ENCODE results near the gene KRT79.

KRT79 gene

DNA sequence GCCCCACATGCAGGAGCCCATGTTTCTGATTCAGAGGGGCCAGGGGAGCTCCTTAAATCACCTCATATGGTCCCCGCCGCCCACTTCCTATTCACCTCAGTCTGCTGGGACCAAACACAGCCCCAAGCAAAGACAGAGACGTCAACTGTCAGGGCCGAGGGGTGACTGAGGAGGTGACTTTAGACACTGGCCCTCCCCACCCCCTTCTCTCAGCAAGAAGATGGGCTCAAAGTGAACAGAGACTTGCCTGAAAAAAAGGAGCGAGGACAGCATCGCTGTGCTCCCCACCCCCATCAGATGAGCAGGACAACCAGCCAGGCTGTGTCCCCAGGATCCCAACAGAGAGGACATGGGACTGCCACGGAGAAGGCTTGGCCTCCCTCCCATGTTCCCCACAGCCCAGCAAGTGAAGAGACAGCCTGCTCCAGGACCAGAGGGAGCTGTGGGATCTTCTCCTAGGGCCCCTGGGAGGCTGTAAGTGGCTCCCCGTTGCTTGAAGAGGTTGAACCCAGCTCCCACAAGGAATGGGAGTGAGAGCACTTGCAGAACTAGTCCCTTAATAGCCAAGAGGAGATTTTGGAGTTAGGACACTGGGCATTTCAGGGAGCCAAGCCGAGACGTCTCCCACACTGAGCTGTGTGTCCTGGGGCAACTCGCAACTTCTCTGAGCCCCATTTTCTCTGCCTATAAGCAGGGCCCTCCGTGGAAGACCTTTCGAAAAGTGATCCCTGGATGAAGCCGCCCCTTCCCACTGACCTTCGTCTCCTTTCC is 1.3 kb upstream of the KRT79 start:
- no peak for DNase-seq (ENCODE audit: low spot score)

DNA sequence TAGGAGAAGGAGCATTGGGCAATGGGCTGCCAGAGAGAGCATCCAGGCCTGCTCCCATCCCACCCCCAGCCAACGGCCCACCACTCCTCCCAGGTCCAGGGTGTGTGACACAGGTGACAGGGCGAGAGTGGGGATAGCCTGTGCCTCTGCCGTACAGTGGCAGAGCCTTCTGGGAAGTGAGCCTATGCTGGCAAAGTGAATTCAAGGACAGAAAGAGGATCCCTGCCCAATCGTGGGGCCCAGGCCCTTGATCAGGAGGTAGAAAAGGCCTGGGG is 553 bp upstream of the KRT79 start:
- DNase-seq (ENCODE audit: low spot score), result no peak

DNA sequence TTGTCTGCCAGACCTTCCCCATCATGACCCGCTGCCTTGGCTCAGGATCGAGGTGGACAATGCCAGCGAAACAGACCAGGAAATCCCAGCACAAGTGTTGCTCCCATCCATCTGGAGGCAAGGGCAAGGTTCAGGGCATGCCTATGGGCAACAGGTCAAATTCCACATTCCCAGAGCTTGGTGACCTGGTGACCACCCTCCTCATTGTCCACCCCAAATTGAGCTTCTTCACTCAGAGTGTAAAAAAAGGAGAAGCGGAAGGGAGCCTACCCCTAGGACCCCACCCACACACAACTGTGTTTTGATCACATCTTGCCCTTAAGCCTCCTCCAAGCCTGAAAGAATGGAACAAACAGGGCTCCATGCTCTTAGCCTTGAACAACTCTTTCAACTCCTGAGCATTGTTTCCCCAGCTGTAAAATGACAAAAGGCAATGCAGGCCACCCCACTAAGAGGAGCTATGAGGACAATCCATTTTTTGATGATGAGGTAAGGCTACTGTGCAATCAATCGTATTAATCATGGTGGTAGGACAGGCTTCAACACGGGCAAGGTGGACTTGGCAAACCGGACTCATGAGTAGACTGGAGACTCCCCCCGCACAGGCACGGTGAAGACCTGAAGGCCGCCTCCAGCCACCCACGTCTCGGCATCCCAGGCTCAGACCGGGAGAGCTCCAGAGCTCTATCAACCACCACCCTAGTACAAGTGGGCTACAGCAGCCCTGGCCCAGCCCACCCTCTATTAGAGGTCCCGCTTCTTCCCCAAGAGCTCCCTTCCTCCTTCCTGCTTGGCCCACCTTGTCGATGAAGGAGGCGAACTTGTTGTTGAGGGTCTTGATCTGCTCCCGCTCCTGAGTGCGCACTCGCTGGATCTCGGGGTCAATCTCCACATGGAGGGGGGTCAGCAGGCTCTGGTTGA is 866 bp downstream of the KRT79 start:
- DNase-seq (ENCODE audit: low spot score), result no peak

DNA sequence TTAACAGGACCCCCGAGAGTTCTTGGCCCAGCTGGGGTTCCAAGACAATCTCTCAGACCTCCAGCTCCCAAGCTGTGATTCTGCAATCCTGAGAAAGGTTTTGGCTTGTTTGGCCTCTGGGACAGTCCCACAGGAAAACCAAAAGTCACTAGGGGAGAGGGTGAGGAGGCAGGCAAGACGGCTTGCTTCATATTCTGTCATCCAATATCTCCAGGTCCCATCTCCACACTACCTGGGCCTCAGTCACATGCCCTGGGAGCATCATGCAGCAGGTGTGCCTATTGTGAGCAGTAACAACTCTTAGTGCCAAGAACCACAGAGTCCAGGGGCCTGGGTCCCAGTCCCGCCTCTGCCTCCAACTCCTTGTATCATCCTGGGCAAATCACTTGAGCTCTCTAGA is 1.7 kb downstream of the KRT79 start:
- no peak for DNase-seq (ENCODE audit: low spot score)

DNA sequence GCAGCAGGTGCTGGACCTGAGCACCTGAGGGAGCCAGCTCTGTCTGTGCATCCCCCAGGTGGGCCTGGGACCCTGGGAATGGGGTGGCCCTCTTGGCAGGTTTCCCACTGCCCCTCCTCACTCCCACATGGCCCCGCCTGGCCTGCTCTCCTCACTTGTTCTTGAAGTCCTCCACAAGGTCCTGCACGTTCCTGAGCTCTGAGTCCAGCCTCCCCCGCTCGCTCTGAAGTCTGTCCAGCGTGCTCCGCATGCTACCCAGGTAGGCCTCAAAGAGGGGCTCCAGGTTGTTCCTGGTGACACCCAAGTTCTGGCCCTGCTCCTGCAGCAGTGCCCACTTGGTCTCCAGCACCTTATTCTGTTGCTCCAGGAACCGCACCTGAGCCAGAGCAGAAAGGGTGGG is 2.9 kb downstream of the KRT79 start:
- DNase-seq (ENCODE audit: low spot score), result no peak

DNA sequence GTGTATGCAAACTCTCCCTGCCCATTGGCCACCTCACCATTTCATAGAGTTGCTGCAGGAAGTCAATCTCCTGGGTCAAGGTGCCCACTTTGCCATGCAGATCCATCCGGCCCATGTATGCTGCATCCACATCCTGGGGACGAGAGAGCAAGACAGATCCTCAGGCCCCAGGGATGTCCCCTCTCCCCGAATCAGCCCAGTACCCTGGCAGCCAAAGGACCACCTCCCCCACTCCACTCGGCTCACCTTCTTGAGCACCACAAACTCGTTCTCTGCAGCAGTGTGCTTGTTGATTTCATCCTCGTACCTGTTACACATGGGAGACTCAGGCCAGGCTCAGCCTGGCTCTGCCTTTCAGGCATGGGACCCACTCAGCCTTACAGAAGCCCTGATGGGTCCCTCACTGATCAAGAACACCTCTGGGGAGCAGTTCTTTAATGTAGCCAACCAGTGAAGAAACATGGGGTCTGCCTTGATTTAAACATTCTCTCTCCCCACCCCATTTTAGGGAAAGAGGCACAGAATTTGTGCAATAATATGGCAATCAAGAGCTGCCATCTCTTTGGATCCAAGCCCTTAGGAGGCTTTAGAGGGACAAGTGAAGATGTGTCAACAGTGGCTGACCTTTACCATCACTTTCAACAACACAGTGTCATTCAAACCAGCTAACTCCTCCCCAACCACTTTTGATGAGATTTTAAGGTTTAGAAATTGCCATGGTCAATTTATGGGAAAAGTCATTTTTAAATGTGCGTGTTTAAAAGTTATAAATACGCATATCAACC is 3.9 kb downstream of the KRT79 start:
- no peak for DNase-seq (ENCODE audit: low spot score)

DNA sequence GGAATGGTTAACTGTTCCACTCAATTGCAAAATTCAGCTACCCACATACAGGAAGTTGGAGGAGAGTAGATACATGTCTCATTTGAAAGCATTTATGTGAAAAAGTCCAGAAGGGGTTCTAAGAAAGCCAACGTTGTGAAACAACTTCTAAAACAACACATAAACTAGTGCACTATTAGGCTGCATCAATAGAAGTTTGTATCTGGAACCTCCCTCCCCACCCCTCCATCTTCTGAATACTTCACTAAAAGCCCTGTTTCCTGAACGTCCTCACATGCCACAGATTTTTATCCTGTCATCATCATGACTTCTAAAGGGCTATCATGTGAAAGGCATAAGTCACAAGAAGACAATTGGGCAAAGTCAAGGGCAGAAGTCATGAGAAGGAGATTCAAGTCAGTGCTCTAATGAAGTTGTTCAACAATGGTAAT is 5.5 kb downstream of the KRT79 start:
- DNase-seq (ENCODE audit: low spot score), result no peak

DNA sequence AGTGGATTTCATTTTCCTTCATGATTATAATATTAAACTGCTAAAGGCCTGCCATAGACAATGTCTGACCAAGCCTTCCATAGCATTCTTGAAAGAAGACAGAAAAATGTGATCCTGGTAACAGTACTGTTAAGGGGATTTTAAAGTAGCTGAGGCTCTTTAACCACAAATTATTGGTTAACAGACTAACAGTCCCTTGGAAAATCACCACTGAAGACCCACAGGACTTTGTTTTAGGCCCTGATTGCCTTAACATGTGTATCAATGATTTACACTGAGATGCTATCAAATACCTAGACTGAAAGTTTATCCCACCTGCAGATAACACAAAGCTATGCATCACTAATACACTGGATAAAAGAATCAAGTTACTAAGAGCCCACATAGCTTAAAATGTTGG is 6.0 kb downstream of the KRT79 start:
- no peak for DNase-seq (ENCODE audit: low spot score)

DNA sequence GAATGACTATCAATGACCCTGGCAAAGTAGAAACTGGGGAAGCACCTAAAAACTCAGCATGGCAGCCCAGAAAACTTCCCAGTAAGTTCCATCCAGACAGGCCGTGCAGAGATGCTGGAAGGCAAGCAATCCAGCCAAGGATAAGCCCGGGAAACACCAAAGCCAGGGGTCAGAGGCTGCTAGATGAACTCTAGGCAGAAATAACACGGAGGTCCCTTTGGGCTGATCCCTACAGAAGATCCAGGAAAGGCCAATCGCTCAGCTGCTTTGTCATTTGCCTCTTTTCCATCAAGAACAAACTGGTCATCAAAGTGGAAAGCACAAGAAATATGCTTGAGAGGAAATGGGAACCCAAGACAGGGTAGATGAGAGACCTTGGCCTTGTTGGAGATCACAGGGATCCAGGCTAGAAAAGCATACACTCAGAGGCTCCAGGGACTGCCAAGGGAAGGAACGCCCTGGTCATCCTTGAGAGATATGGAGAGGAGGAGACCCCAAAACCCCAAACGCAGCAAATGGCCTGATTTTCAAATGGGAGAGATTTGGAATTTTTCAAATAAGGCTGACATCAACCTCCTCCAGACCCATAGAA is 6.5 kb downstream of the KRT79 start:
- DNase-seq (ENCODE audit: low spot score), result no peak

DNA sequence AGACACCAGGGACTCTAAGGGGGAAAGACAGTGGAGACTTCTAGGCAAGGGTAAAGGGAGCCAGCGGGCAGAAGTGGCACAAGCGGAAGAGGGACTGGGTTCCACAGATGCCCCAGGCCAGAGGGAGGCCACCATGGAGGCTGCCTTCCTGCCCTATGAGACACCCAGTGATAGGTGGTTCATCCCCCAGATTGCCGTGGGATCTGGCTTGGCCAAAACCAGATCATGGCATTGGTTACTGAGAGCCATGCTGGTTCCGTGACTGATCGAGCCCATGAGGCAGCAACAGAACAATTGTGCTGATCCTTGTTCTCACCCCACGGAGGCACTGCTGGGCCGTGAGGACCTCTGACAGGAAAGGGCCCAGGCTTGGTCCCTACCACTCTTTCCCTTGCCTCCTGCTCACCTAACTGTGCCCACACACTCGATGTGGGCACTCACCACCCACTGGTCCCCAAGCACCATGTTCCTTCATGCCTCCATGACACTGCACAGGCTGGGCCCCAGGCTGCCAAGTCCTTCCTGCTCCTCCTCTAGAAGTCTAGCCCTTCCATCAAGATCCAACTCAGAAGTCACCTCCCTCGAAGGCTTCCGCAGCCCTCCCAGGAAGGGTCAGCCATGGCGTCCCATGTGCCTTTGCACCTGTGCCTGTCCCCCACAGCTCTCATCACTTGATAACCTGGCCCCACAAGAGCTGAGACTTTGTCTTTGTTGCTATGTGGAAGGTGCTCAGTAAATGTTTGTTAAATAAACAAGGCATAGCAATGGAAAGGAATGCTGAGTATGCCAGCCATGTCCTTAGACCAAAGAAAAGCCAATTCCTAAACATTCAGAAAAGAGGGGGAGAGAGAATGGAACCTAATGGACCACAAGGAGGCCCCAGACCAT is 7.3 kb downstream of the KRT79 start:
- DNase-seq (ENCODE audit: low spot score), result no peak

DNA sequence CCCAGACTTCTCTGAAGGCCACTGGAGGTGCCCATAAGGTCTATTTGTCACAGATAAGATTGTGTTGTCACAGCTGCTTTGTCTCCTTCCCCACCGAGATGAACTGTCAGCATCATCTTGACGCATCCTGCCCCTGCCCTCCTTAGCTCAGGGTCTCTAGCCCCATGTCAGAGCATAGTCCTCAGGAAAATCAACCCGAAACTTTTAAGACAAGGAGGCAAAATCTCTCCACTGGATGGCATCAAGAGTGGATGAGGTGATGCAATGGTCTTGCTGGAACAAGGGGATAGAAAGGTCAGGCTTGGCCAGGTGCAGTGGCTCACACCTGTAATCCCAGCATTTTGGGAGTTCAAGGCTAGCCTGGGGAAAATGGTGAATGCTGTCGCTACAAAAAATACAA is 8.2 kb downstream of the KRT79 start:
- no peak for DNase-seq (ENCODE audit: low spot score)

DNA sequence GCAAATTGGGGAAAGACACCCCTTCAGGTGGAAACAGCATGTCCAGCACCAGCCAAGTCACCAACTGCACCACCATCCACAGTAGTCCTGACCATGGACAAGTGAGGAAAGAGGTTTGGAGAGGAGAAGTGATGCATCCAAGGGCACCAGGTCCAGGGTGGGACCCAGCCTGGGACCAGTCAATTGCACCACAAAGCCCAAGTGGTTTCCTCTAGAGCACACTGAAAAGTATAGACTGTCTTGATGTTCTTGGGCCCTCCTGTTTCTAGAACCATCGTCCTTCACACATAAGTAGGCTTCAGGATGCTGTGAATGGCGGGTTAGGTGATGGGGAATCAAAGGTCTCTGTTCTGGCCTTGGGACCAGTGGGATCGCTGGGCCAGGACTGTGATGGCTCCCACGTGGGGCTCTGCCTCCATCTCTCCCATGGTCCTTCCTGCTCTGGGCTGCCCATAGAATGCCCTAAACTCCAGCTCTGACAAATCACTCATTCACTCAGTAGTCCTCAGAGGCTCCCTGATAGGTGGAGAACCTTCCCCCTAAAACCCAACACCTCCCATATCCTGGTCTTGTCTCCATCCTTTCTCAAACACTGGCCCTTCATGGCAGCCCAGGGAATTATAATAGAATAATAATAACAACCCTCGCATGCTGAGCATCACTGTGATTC is 9.2 kb downstream of the KRT79 start:
- DNase-seq (ENCODE audit: low spot score), result no peak

DNA sequence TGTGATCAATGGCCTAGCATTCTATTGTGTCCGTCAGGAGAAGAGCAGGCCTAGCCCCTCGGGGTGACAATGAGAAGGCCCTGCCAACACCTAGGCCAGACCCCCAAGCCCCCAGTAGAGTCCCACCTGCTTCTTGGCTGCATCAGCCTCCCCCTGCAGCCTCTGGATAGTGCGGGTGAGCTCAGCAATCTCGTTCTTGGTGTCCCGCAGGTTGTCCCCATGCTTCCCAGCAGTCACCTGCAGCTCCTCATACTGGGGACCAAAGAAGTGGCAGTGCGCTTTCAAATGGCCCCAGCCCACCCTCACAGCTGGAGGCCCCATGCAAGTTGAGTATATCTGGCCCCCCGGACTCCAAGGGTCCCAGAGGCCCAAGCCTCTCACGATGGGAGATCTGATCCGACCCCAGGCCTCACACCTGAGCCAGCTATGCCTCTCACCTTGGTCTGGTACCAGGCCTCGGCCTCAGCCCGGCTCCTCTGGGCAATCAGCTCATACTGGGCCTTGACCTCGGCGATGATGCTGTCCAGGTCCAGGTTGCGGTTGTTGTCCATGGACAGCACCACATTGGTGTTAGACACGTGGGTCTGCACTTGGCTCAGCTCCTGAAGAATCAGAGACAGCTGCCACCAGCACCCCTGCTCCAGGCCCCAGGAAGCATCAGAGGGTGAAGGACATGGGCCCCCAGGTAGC is 10.2 kb downstream of the KRT79 start:
- DNase-seq (ENCODE audit: low spot score), result no peak

DNA sequence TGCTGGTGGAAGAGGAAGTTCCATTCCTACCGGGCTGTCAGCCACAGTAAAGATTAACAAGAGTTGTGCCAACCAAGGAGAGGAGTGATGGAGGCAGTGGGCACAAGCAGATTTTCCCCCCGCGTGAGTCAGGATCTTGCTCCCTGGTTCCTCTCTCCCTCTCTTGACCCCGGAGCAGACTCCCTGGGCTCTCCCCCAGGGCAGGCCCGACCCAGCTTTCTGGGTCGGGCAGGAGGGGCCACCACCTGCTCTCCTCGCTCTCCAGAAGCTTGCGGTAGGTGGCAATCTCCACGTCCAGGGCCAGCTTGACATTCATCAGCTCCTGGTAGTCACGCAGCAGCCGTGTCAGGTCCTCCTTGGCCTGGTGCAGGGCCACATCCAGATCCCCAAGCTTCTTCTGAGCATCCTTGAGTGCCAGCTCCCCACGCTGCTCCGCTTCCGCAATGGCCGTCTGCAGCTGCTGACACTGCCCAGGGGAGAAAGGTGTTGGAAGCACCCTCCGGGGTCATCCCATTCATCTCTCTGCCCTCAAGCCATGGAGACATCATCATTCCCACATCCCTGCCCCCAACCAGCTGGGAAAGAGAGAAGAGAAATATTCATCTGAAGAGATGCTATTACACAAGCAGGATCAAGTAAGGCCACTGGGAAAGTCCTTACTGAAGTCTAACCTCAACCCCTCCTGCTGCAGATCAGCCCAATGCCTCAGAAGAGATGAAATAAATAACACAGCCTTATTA is 11.2 kb downstream of the KRT79 start:
- DNase-seq (ENCODE audit: low spot score), result no peak

DNA sequence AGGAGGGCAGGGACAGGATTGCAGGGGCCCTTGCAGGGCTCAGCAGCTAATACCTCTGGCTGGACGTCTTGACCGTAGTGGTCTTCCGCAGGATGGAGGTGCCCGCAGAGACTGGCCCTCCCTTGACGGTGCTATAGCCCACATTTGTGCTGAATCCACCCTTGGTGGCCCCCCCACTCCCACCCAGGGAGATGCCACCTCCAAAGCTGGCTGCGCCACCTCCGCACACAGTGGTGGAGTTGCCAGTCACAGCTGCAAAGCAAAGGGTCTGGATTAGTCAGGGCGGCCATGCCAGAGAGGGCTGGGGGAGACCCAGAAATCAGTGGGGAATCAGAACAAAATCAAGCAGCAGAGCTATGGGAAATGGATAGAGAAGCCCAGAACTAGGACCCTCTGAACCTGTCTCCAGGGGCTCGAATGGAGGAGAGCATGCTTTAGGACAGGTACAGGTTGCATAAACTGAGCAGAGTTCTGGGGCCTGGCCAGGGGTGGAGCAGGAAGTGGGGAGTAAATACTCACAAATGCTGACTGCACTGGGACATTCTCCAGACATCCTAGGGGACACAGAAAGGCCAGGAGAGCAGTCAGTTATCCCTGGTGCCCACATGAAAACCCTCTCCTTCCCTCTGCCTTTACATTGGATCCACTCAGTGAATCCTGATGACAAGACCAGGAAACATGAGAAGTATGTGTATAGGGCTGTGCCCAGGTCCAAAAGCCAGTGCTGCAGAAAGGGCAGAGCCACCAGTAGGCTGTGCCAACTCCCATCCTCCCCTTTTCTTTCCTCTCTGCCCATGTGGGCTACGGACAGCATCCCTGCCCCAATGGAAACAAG is 12.1 kb downstream of the KRT79 start:
- DNase-seq (ENCODE audit: low spot score), result no peak

DNA sequence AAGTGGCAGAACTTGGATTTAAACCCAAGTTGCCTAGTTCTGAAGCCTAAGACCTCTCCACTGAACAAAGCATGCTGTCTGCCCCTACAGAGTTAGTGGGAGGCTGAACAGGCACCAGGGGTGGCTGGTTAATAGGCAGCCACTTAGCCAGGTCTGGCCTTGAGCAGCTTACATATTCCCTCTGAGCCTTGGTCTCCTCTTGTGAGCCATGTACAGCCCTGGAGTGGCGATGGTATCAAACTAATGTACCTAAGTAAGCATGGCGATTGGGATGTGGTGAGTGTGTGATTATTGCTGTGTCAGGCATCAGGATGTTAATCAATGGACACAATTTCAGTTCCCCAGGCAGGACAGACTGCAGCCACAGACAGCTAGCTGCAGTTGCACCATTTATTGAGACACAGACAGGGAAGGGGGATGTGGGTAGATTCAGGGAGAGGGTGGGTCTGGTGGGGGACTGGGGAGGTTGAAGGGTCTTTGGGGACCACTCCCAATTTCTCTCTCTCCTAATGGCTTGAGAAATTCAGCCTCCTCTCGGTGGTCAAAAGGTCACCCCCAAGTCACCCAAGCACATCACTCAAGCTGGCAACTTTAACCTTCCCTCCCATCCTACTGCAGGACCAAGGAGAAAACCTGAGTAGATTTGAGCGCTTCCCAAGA is 12.9 kb downstream of the KRT79 start:
- DNase-seq (ENCODE audit: low spot score), result no peak

DNA sequence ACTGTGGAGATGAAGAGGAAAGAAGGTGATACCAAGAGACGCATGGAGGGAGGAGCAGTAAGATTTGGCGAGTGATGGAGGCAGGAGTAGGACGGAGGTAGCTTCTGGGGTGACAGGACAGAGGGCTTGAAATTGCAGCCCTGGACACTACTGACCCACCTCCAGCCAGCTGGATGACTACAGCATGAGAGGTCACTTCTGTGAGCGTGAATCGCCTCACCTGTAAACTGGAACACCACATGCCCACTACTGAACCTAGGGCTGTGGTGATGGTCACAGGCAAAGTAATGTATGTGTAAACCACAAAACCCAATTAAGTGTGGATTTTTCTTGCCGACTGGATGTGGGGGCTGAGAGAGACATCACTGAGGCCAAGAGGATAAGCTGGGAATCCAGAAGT is 13.6 kb downstream of the KRT79 start:
- DNase-seq (ENCODE audit: low spot score), result no peak
